A549 (cell line): ENCODE data around the gene AXL.

Experiments
- BCL3 ChIP-seq: fragments of >200 bp; sonication (Bioruptor Twin); formaldehyde crosslinking; IDR thresholded peaks from 3 replicates; pipeline ENCODE4 v1.6.1; 2016
- CBX8 ChIP-seq: fragments of 200-600 bp; sonication (generic); IDR thresholded peaks from 2 replicates; pipeline ENCODE4 v1.6.1; 2016
- EP300 ChIP-seq, 2 experiments: fragments of >200 bp; sonication (Bioruptor Twin); formaldehyde crosslinking; IDR thresholded peaks; 2 replicates in 1 of 2; 3 replicates in 1 of 2; pipeline ENCODE4 v1.6.1; 2016 to 2017
- POLR2A ChIP-seq: IDR thresholded peaks from 2 replicates; pipeline ENCODE4 v1.6.1; 2012; ENCODE audit warnings: mild to moderate bottlenecking, low read length
- POLR2AphosphoS2 ChIP-seq: conservative IDR thresholded peaks from 2 replicates; pipeline ENCODE4 v1.6.1; 2012; ENCODE audit warnings: low read length, improper control_type of control experiment, inconsistent platforms
- RFX5 ChIP-seq: fragments of 450-650 bp; IDR thresholded peaks from 2 replicates; pipeline ENCODE4 v1.7.1; 2014; ENCODE audit warnings: antibody characterized with exemption, mild to moderate bottlenecking, moderate library complexity
- TF ChIP-seq, protein P1 (sequence below): fragments of >200 bp; sonication (Bioruptor Twin); formaldehyde crosslinking; IDR thresholded peaks from 3 replicates; pipeline ENCODE4 v1.5.1; 2016

- TF ChIP-seq CBX8, result no peak
- TF ChIP-seq POLR2A, result no peak
- TF ChIP-seq, protein P1, sequence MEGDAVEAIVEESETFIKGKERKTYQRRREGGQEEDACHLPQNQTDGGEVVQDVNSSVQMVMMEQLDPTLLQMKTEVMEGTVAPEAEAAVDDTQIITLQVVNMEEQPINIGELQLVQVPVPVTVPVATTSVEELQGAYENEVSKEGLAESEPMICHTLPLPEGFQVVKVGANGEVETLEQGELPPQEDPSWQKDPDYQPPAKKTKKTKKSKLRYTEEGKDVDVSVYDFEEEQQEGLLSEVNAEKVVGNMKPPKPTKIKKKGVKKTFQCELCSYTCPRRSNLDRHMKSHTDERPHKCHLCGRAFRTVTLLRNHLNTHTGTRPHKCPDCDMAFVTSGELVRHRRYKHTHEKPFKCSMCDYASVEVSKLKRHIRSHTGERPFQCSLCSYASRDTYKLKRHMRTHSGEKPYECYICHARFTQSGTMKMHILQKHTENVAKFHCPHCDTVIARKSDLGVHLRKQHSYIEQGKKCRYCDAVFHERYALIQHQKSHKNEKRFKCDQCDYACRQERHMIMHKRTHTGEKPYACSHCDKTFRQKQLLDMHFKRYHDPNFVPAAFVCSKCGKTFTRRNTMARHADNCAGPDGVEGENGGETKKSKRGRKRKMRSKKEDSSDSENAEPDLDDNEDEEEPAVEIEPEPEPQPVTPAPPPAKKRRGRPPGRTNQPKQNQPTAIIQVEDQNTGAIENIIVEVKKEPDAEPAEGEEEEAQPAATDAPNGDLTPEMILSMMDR, result no peak
- no peak for TF ChIP-seq EP300 (IDR thresholded peaks at IDR 0.05)
- TF ChIP-seq RFX5, result no peak
- no peak for TF ChIP-seq POLR2AphosphoS2
- no peak for TF ChIP-seq BCL3
These were observed 15.6 kb downstream of the AXL start for GRCh38 chr19:41234512-41235168.
